Esophagus muscularis mucosa (tissue), 4 donors: ENCODE results near the gene MEIS2. TPM values are rescaled to one million over a fixed set of nuclear protein-coding genes. Genes with fewer than 3 reads are reported as not detected.

Experiments used
- DNase-seq: peaks from one replicate; pipeline ENCODE4 v3.0.0-alpha.2; 2017; ENCODE audit errors: extremely low spot score
- H3K27ac ChIP-seq, 4 donors: fragments of 200-600 bp; sonication (generic); replicated peaks in 1 of 4; 1 replicate in 3 of 4; 2 replicates in 1 of 4; pipeline ENCODE4 v1.5.1; 2016 to 2019; ENCODE audit warnings: mild to moderate bottlenecking in 1 of 4
- H3K27me3 ChIP-seq, 4 donors: fragments of 200-600 bp; sonication (generic); one replicate each; pipeline versions ENCODE4 v1.5.1 to v1.6.0; 2016 to 2019
- H3K36me3 ChIP-seq, 4 donors: fragments of 200-600 bp; sonication (generic); one replicate each; pipeline ENCODE4 v1.5.1; 2016 to 2019
- H3K4me1 ChIP-seq, 4 donors: fragments of 200-600 bp; sonication (generic); one replicate each; pipeline ENCODE4 v1.5.1; 2016 to 2019
- H3K4me3 ChIP-seq, 4 donors: fragments of 200-600 bp; sonication (generic); 1 replicate in 2 of 4; 2 replicates in 2 of 4; pipeline ENCODE4 v1.5.1; 2016 to 2019; ENCODE audit warnings: mild to moderate bottlenecking in 4 of 4, moderate library complexity in 1 of 4
- H3K9me3 ChIP-seq, 4 donors: fragments of 200-600 bp; sonication (generic); 1 replicate in 3 of 4; 2 replicates in 1 of 4; pipeline ENCODE4 v1.5.1; 2016 to 2019
- CTCF ChIP-seq, 3 experiments: fragments of 200-600 bp in 2 of 3; fragments of 450-650 bp in 1 of 3; sonication (generic) in 2 of 3; IDR thresholded peaks; one replicate each; pipeline ENCODE4 v1.5.1; 2017 to 2019; ENCODE audit warnings: antibody characterized with exemption in 3 of 3, mild to moderate bottlenecking in 2 of 3, moderate library complexity in 1 of 3
- EP300 ChIP-seq: sonication (generic); formaldehyde crosslinking; IDR thresholded peaks from one replicate; pipeline ENCODE4 v1.6.1; 2017; ENCODE audit warnings: antibody characterized with exemption
- POLR2A ChIP-seq: fragments of 450-650 bp; IDR thresholded peaks from one replicate; pipeline ENCODE4 v1.6.1; 2017; ENCODE audit warnings: antibody characterized with exemption, moderate library complexity, mild to moderate bottlenecking, low read depth
- POLR2AphosphoS5 ChIP-seq, 2 donors: sonication (generic); formaldehyde crosslinking; IDR thresholded peaks; one replicate each; pipeline ENCODE4 v1.6.1; 2017; ENCODE audit warnings: antibody characterized with exemption in 2 of 2
- WGBS: methylation state at CpG from one replicate; pipeline ENCODE4 v1.1.5; 2018; 5-methylcytosine and 5-hydroxymethylcytosine counted together
- intact Hi-C: fragments of 100-400 bp; cut with DNase I; formaldehyde crosslinking; loops from one replicate; pipeline ENCODE4 v1.15.1; 2023
- total RNA-seq, 4 donors: library from RNA; depleted of rRNA; stranded (reverse); fragments of >200 nt; gene quantifications; one replicate each; pipeline versions ENCODE4 v1.1.0 to v1.2.1, GENCODE V29; 2016

The MEIS2 gene
- total RNA-seq, 4 donors from 2014 or later = 53.8 to 106 (median 63.3) TPM

GRCh38 chr15:36867436-36867835 lies 232.9 kb downstream of the MEIS2 start:
- WGBS = 94% methylated on average over 4 of the region's 4 CpGs
- DNase-seq = no peak
- H3K4me3 ChIP-seq = no peak overlapping the region
- no peaks in the 10 kb centered on the region for H3K36me3 ChIP-seq
- no peak for TF ChIP-seq CTCF (IDR thresholded peaks at IDR 0.05)
- no peak for TF ChIP-seq POLR2A
- TF ChIP-seq EP300 = no peak
- TF ChIP-seq POLR2AphosphoS5 (IDR thresholded peaks at IDR 0.05) = no peak
- H3K27ac ChIP-seq = no peak overlapping the region
- no peaks in the 10 kb centered on the region for H3K9me3 ChIP-seq
- H3K27me3 ChIP-seq = no peaks in the 10 kb centered on the region
- intact Hi-C loops = no loop called here
- H3K4me1 ChIP-seq = no peaks in the 10 kb centered on the region

- TF ChIP-seq EP300 (no peak), POLR2AphosphoS5 (IDR thresholded peaks at IDR 0.05) (no peak), CTCF (IDR thresholded peaks at IDR 0.05) (no peak), POLR2A (no peak)
- intact Hi-C loops = no loop called here
- no peak for DNase-seq
- no peaks in the 10 kb centered on the region for H3K36me3 ChIP-seq
- no peak overlapping the region for H3K4me3 ChIP-seq
- no peak overlapping the region for H3K27ac ChIP-seq
- WGBS = 94% methylated on average over 3 of the region's 3 CpGs
- H3K9me3 ChIP-seq = no peaks in the 10 kb centered on the region
- H3K4me1 ChIP-seq = no peaks in the 10 kb centered on the region
- H3K27me3 ChIP-seq = no peaks in the 10 kb centered on the region
Observed at GRCh38 chr15:36866896-36867295, 233.5 kb downstream of the MEIS2 start.

- intact Hi-C loops = no loop called here
Observed at GRCh38 chr15:36863570-36863969, 236.8 kb downstream of the MEIS2 start.

GRCh38 chr15:36860792-36861191 lies 239.6 kb downstream of the MEIS2 start:
- TF ChIP-seq POLR2AphosphoS5 (IDR thresholded peaks at IDR 0.05) = no peak
- no peak for TF ChIP-seq POLR2A
- TF ChIP-seq CTCF (IDR thresholded peaks at IDR 0.05) = no peak
- TF ChIP-seq EP300 = no peak
- Histone ChIP-seq H3K9me3 (no peaks in the 10 kb centered on the region), H3K36me3 (no peaks in the 10 kb centered on the region), H3K27me3 (no peaks in the 10 kb centered on the region), H3K27ac (no peak overlapping the region), H3K4me1 (no peaks in the 10 kb centered on the region), H3K4me3 (no peak overlapping the region)
- intact Hi-C loops = no loop called here
- WGBS = 85% methylated on average over 2 of the region's 2 CpGs
- no peak for DNase-seq

More at GRCh38 chr15:36863570-36863969, 236.8 kb downstream of the MEIS2 start:
- TF ChIP-seq POLR2A (no peak), EP300 (no peak), CTCF (IDR thresholded peaks at IDR 0.05) (no peak), POLR2AphosphoS5 (IDR thresholded peaks at IDR 0.05) (no peak)
- no peak overlapping the region for H3K4me3 ChIP-seq
- H3K36me3 ChIP-seq = no peaks in the 10 kb centered on the region
- WGBS = 84% methylated on average over 4 of the region's 4 CpGs
- no peaks in the 10 kb centered on the region for H3K9me3 ChIP-seq
- no peaks in the 10 kb centered on the region for H3K4me1 ChIP-seq
- no peak overlapping the region for H3K27ac ChIP-seq
- no peak for DNase-seq
- H3K27me3 ChIP-seq = no peaks in the 10 kb centered on the region

- Histone ChIP-seq H3K4me1 (no peaks in the 10 kb centered on the region), H3K27me3 (no peaks in the 10 kb centered on the region), H3K27ac (no peak overlapping the region), H3K9me3 (no peaks in the 10 kb centered on the region), H3K36me3 (no peaks in the 10 kb centered on the region), H3K4me3 (no peak overlapping the region)
- TF ChIP-seq POLR2AphosphoS5 (IDR thresholded peaks at IDR 0.05) (no peak), CTCF (IDR thresholded peaks at IDR 0.05) (no peak), POLR2A (no peak), EP300 (no peak)
- intact Hi-C loops = no loop called here
- no peak for DNase-seq
Observed at GRCh38 chr15:36858423-36858822, 241.9 kb downstream of the MEIS2 start.
